NCI-H2196 treated with DMSO at 0.1 percent for 48 hours (cell line): Measurements from ENCODE around the gene SMIM24.
"Not testable (repeated sequence)": the region's sequence is repeated elsewhere in the genome, so short reads cannot be mapped to it uniquely, and the experiment has no call there.

Experiments
- DNase-seq: peaks from one replicate; lab custom pipeline; 2025; ENCODE audit not compliant: unreplicated experiment; lab: John Stamatoyannopoulos, UW

The SMIM24 gene

GRCh38 chr19:3480383-3481091 is at the start of gene SMIM24:
TSS of gene SMIM24 (minus strand) at chr19:3480525. CDS start at chr19:3480463, 62 bp downstream.
- DNase-seq = no peak

GRCh38 chr19:3529299-3529698 is 49.0 kb upstream of the SMIM24 start:
- DNase-seq = not testable (repeated sequence)

DNA sequence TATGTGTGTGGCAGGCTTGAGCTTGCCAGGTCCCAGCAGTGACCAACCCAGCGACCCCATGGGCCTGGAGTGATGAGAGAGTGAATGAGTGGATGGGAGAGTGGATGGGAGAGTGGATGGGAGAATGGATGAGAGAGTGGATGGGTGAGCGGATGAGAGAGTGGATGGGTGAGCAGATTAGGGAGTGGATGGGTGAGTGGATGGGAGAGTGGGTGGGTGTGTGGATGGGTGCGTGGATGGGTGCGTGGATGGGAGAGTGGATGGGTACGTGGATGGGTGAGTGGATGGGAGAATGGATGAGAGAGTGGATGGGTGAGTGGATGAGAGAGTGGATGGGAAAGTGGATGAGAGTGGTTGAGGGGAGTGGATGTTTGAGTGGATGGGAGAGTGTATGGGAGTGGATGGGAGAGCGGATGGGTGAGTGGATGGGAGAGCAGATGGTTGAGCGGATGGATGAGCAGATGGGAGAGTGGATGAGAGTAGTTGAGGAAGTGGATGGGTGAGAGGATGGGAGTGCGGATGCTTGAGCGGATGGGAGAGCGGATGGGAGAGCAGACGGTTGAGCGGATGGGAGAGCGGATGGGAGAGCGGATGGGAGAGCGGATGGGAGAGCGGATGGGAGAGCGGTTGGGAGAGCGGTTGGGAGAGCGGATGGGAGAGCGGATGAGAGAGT is 48.4 kb upstream of the SMIM24 start:
- DNase-seq = no peak

DNA sequence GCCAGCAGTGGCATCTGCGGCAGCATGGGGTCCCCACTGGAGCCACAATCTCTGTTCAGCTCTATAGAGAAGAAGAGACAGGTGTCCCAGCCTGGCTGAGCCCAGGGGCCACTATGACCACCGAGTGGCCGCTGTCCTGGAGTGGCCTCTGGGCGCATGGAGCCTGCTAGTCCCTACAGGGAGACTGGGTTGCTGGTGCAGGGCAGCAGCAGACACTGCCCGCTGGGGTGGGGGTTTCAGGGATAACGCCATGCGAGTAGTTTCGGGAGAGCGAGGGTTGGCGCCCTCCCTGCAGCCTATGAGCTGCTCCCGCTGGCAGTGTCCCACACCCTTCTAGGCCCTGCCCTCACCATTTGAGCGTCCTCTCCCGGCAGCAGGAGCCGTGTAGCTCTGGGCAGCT is 47.8 kb upstream of the SMIM24 start:
- DNase-seq = no peak

DNA sequence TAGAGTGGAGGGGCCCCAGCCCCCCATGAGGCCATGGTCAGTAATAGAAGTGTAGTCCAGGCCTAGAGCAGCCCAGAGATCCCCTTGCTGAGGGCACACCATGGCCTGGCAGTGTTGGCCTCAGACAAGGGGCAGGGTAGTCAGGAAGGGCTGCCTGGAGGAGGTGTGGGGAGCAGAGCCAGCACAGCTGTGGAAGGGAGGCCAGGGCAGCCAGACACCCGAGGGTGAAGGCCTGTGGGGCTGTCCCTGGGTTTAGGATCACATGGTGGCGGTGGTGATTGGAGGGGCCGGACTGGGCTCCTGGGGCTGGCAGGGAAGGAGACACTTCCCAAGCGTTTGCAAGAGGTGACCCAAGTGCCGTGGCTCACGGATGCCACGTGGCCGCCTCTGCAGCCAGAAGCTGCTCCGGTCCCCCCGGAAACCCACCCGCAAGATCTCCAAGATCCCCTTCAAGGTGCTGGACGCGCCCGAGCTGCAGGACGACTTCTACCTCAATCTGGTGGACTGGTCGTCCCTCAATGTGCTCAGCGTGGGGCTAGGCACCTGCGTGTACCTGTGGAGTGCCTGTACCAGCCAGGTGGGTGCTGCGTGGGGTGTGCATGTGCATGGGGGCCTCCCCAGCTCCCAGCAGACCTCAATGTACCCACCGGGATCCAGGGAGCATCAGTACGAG is 47.0 kb upstream of the SMIM24 start:
- no peak for DNase-seq

GRCh38 chr19:3526507-3527237 is 46.3 kb upstream of the SMIM24 start:
- no peak for DNase-seq

DNA sequence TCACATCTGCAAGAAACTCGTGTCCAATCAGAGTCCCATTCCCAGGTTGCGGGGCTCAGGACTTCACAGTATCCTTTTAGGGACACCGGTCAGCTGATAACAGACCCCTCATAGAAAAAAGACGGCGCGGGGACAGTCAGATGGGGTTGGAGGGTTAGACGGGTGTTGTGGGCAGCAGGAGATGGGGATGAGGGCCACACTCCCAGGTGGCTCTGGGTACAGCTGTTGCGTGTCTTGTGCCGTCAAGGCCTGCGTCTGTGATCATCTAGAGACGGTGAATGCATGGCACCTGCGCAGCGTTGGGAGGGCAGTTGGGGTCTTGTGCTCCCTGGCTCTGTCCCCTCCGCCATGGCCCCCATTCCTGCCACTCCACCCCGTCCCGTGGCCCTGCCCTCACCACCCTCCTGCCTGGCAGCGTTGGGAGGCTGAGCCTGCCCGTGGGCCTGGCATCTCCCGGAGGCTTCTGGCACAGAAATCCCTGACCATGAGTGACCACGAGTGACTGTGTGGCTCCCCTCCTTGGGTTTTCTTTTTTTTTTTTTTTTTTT is 44.7 kb upstream of the SMIM24 start:
- no peak for DNase-seq

GRCh38 chr19:3524078-3524842 is 43.9 kb upstream of the SMIM24 start:
- DNase-seq = no peak

- no peak for DNase-seq
Observed at GRCh38 chr19:3523361-3524077, 43.2 kb upstream of the SMIM24 start.

GRCh38 chr19:3522421-3523360 is 42.4 kb upstream of the SMIM24 start:
- no peak for DNase-seq

GRCh38 chr19:3521104-3521445 is 40.8 kb upstream of the SMIM24 start:
- DNase-seq = no peak

DNA sequence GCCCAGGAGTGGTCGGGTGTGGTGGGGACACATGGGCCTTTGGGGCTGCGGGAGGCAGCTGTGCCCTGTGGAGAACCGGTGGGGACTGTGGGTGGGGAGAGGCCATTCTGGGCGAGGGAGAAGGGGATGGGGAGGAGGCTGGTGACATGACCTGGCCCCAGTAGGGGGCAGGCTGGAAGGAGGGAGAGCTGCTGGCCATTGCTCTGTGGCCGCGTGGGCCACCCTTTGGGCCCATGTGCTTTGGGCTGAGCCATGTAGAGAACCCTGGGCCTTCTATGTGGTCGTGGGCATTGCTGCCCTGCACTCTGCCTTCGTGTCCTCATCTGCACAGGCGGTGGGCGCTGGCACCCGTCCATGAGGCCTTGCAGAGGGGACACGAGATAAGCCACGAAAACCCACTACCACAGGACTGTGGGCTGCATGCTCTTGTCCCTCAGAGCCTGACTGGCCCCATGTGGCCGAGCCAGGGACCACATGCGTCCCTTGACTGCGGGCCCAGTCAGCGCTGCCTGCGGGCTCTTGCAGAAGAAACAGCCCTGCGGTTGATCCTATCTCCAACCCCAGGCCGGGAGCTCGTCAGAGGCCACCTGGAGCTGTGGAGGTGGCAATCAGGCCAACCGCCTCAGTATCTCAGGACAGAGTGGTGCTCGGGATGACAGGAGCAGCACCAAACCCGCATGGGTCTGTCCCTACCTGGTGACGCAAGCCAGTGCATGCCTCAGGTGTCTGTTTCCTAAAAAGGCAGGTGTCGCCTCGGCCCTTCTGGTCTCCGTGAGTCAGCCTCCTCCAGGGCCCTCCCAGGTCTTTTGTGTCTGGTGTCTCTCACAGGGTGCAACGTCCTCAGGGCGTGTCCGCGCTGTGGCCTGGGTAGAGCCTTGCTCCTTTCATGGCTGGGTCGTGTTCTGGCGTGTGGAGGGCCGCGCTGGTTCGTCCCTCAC is 40.1 kb upstream of the SMIM24 start:
- DNase-seq = no peak

DNA sequence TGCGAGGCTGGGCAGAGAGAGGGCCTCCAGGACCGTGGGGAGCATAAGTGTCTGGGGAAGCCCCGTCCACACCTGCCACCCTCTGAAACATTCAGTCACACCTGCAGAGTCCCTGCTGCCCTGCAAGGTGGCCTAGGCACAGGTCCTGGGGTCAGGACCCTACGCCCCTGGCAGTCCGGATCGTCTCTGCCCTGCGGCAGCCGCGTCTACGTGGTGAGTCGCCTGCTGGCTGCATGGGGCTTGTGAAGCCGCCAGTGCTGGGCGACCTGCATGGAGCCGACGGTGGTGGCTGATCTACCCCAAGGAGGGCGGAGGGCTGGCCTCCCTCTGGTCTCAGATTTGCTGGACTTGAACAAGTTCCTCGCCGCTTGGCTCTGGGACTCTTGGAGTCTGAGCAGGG is 38.8 kb upstream of the SMIM24 start:
- DNase-seq = no peak

DNA sequence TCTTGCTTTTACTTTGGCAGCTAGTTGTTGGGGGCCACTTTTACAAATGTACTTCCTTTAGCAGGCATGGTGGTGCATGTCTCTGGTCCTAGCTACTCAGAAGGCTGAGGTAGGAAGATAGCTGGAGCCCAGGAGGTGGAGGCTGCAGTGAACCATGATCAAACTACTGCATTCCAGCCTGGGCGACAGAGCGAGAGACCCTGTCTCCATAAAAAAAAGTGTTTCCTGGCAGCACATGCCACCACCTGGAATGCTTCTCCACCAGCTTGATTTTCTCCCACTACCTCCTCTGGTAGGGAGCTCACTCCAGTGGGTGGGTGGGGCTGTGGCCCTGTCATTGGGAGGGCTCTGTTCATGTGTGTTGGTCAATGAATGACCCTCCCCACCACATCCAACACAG is 38.3 kb upstream of the SMIM24 start:
- DNase-seq = no peak

DNA sequence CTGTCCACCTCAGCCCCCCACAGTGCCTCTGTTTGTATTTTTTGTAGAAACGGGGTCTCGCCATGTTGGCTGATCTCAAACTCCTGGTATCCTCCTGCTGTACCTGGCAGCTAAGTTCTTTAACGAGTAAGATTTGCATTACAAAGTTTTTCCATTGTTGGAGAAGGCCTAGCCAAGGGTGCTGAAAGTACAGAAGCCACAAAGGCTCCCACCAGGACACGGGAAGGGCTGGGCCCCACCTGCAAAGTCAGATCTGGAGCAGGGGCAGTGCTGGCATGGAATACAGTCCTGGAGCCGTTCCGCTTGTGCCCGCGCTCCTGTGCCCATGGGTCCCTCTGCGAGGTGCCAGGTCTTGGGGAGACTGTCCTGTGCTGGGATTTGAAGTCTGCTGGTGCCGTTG is 37.9 kb upstream of the SMIM24 start:
- no peak for DNase-seq

GRCh38 chr19:3517638-3518037 is 37.3 kb upstream of the SMIM24 start:
- no peak for DNase-seq

- DNase-seq = peak; percentile 88
Observed at GRCh38 chr19:3516675-3517207, 36.4 kb upstream of the SMIM24 start.
